Measurements from ENCODE around the gene AFAP1L1.

The AFAP1L1 gene

GRCh38 chr5:149288436-149288835 lies 16.8 kb downstream of the AFAP1L1 start:
- no peak for DNase-seq

DNA sequence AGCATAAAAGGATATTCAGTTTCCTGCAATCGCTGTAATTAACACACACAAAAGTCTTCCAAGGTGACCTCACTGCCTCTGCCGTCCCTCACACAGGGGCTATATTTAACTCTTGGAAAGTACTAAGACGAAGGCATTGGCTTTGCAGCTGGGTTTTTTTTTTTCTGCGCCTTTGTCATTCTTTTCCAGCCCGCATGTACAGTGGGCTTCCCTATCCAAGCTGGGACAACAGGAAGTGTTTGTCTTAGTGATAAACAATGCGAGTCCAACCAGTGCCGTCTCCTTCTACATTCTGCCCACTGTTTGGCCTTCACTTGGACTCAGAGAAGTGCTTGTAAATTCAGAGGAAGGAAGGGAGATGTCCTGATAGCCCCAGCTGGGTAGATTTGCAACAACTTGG lies 17.6 kb downstream of the AFAP1L1 start:
- no peak for DNase-seq

- no peak for DNase-seq
Observed at GRCh38 chr5:149294872-149295829, 23.5 kb downstream of the AFAP1L1 start.

DNA sequence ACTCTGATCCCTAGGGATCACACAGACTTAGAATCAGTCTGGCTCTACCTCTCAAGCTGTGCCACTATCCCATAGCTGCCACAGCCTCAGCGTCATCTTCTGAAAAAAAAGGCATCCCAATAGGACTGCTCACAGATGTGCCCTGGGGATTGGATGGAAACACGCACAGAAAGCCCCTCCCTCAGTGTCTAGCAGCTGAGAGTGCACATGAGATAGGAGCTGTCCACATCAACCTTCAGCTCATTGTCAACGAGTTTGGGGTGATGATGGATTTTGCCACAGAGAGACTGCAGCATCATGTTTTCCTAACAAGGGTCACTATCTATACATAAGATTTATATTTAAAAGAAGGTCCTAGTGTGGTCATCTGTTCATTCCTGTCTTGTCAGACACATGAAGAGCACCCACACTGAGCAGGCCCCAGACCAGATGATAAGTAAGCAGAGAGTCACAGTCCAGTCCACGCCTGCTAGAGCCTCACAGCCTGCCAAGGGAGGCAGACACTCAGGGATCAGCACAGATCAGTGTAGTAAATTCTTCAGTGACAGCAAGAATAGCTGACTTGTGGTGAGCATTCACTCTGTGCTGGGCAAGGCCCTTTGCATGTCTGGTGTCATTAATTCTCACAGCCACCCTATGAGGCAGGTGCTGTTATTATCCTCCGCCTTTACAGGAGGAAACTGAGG lies 25.8 kb downstream of the AFAP1L1 start:
- no peak for DNase-seq

DNA sequence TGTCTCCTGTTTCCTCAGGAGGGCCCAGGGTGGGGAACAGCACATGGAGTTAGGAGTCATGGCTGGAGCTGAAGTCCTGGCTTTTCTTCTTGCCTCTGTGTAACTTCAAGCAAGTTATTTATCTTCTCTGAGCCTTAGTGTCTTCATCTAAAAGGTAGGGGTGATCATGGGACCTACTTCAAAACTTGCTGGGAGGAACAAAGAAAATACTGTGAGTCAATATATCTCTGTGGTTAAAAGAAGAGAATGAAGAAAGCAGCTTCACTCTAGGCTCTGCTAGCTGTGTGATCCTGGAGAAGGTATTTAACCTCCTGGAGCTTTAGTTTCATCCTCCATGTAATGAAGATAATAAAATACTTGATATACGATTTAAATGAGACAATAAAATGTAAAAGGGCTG lies 26.5 kb downstream of the AFAP1L1 start:
- no peak for DNase-seq

DNA sequence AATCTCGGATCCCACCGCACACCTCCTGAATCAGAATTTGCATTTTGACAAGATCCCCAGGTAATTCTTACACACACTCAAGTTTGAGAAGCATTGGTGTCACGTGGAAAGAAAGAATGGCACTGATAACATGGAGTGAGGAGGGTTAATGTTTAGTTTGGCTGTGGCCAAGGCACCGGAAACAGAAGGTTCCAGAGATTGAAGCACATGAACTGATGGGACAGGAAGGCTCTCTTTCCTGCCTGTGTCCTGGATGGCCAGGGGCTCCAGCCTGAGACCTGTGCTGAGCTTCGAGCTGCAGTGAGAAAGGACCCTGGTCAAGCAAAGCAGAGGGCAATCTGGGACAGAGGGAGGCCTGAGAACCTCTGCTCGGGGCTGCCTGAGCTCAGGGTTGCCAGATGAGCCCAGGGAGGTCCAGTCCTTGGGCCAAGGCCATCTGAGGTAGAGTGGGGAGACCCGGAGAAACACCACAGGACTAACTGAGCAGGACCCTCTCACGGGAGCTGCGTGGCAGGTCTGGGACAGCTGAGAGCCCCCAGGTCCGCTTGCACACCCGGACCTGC lies 27.3 kb downstream of the AFAP1L1 start:
- no peak for DNase-seq

- no peak for DNase-seq
Observed at GRCh38 chr5:149299451-149300054, 27.9 kb downstream of the AFAP1L1 start.

DNA sequence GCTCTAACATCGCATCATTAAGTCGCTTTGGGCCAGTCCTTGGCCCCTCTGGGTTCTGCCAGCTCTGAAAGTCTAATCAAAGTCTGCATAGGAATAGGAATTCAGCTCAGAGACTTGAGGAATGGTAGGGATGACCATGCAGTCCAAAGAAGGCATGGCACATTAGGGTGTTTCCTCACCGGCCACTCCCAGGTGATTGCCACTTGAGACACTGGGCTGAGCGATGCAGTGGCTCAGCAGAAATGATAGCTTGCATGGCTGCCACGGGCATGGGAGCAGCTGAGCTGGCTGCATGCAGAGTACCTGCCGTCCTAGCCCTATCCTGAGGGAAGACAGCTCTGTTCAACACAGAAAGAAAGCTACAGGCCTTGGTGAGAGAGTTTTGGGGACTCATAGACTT lies 28.8 kb downstream of the AFAP1L1 start:
- DNase-seq: no peak

GRCh38 chr5:149301049-149301743 lies 29.5 kb downstream of the AFAP1L1 start:
- no peak for DNase-seq

DNA sequence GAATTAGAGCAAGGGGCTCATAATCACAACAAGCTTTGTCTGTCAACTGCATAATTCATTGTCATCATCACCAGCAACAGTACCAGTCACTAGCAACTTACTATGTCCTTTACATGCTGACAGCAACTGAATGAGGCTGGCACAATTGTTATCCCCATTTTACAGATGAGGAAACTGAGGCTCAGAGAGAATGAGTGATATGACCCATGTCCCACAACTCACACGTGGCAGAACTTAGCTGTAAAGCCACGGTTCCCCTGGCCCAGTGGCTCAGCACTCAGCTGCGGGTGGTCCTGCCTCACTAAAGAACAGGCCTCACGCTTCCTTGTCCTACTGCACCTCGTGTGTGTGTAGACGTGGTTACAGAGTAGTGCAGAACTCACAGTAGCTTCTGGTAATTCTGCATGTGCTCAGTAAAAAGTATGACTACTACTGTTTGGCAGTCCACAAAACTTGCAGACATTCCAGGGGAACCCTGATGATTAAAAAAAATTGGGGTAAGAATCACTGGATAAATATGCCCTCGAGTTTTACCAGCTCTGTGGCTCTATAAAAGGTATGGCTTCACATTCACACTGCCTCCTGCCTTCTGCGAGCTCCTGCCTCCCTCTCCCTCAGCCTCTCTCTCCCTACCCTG lies 30.2 kb downstream of the AFAP1L1 start:
- no peak for DNase-seq

- no peak for DNase-seq
Observed at GRCh38 chr5:149302641-149303040, 31.0 kb downstream of the AFAP1L1 start.

- DNase-seq: no peak
Observed at GRCh38 chr5:149303210-149303609, 31.6 kb downstream of the AFAP1L1 start.

DNA sequence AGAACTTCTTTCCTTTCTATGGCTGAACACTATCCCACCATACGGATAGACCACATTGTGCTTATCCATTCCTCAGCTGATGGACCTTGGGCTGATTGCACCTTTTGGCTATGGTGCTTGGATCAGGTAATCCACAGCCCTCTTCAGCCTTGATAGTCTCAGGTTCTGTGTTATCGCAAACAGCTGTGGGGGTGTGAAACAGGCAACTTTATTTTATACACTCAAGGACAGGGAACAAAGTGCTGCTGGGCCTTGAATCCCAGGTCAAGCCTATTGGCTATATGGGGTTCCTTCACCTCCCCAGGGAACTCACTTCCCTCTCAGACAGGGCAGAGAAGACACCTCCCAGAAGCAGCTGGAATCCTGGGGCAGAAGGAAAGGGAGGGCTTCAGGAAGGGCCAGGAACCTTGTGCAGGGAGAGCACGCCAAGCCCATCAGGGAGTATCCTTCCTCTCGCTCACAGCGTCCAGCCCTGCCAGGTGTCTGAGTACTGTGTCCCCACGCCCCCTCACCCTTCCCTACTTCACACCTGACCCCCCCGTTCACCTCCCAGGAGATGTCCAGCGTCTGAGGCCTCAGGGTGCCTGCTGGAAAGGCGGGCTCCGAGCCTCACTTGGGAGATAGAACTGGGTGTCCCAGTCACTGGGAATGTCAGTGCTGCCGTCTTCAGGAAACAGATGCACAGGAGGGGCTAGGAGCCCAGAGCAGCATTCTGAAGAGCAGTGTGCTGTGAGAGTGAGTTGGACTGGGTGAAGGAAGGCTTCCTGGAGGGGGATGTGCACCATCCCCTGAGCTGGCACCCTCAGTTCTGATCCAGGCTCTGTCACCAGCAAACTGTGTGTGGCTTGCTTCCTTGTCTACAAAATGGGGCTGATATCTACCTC lies 32.8 kb downstream of the AFAP1L1 start:
- no peak for DNase-seq

- no peak for DNase-seq
Observed at GRCh38 chr5:149309354-149309753, 37.7 kb downstream of the AFAP1L1 start.

DNA sequence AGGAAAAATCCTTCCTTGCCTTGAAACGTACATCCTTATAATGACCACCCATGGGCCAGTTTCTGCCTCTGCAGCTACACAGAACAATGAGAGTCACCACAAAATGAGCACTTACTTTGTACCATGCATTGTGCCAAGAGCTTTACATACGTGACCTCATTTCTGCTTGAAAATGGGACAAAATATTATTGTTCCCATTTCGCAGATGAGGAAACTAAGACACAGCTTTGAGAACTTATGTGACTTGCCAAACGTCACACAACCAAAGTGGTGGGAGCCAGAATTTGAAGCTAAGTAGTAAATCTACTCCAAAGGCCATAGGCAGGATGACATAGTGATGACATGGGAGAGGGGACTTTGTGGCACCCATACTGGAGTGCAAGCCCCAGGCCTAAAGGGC lies 38.8 kb downstream of the AFAP1L1 start:
- DNase-seq: no peak

GRCh38 chr5:149310947-149311658 lies 39.4 kb downstream of the AFAP1L1 start:
- no peak for DNase-seq

DNA sequence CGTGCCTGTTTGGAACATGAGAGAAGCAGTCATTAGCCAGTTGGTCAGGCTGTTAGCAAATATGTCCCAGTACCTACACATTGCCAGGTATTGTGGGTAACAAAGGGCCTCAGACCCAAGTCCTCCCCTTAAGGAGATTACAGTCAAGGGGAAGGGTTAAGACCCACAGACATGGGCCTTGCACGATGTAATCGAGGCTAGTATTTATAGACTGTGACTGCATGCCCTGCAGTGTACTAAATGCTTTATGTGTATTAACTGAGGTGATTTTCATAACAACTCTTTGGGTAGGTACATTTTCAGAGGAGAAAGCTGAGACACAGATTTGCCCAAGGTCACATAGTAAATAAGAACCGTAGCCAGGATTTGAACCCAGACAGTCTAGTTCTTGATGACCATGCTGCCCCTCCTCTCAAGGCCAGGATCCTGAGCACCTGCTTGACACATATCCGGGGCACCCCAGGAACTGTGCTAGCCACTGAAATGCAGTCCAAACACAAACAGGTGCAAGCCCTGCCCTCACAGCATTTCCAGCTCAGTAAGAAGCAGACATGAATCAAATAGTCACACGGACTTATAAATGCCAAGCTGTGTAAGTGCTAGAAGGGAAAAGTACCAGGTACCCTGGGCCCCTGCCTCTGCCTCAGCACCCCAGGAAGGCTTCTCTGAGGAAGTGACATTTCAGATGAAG lies 41.6 kb downstream of the AFAP1L1 start:
- DNase-seq: no peak

GRCh38 chr5:149314571-149315111 lies 43.0 kb downstream of the AFAP1L1 start:
- DNase-seq: no peak

GRCh38 chr5:149315753-149316152 lies 44.1 kb downstream of the AFAP1L1 start:
- DNase-seq: no peak
